Suppressor macrophage (primary cell): Measurements from ENCODE around the gene SNAPC1.

Source experiments
- DNase-seq, 4 experiments: peaks; one replicate each; pipeline ENCODE4 v3.0.0-alpha.2; 2020 to 2022

Gene SNAPC1

DNA sequence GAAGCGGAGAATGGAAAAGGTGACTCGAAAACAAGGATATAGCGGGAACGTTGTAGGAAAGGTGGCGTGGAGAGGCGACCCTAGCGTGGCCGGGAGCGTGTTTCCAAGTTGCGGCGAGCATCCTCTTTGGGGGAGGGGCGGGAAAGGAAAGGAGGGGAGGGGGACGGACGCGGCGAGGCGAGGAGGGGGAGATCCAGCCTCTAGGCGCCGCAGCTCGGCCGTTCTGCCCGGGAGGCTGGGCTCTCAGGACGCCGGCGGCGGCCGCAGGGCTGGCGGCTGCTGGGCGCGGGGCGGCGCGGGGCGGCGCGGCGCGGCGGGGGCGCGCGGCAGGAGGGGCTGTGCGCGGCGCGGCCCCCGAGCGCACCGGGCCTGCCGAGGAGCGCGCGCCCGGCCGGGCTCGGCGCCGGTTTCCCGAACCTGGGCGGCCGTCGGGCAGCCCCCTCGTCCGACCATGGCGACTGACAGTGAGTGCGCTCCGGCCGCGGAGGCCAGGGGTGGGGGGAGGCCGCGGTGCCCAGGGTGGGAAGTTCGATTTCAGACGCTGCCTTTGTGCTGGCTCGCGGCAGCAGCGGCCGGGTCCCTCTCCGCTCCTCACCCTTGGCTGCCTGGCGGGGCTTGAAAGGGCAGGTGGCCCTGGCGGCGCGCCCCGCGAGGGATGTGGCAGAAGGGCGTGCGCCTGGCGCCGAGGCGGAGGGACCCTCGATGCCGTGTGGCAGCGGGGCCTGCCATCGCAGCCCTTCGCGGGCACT, 50.3 kb downstream of the SNAPC1 start, which contains the start of gene SYT16:
Gene SYT16 (plus strand): TSS at position 357 of the 749 bp plus-strand sequence.
- peak in 2 of 4 experiments; percentile 1 to 3 for DNase-seq

DNA sequence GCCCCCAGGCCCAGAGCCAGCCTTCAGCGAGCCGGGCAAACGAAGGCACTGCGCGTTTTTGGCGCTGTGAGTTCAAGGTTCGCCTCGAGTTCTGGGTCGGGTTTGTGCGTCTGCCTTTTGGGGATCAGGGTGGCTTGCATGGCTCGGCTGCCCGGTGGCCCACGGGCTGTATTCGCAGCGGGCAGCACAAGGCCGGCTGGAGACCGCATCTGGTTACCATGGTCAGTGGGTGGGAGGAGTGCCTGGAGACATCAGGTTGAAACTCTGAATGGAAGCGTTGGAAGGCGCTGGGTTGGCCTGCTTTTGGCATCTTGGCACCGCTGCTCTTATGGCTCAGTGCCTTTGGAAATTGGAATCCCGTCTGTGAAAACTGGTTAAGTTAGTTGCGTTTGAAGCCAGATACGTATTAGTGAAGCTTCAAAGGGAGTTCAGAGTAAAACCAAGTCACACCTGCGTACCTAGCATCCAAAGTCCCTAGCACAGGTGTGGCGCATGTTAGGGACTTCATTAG, 50.9 kb downstream of the SNAPC1 start:
- peak in 1 of 4 experiments; percentile 3 for DNase-seq

DNA sequence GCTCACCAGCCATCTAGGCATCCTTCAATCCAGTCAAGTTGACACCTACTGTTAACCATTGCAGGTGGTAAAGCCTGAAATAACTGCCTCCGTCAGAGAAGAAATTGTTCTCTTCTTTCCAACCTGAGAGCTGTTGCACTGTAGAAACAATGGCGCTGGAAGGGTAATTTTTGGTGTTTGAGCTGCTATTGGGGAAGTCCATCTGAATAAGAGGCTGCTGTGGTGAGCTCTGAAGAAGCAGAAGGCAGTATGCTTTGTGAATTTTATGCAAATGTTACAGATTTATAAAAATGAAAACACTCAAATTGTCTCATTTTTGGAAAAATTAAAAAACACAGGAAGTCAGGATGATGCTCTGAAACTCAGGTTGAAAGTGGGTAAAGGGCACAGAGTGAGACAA, 60.2 kb downstream of the SNAPC1 start:
- DNase-seq: no peak

DNA sequence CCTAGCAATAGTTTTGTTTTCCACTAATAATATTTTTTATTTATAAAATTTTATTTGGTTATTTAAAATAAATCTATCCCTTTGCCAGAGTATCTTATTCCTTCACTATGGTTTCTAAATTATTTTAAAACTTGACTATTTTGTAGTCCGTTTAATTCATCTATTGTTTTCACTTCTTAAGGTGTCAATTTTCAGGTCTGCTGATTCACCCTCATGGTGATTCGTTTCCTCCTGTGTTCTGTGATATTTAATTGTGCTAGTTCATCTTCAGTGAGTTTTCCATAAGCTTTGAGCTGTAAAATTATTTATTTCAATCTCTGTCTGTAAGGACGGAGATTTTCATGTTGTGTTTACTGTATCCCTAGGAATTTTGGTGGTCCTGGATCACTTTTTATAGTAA, 70.6 kb downstream of the SNAPC1 start:
- no peak for DNase-seq

DNA sequence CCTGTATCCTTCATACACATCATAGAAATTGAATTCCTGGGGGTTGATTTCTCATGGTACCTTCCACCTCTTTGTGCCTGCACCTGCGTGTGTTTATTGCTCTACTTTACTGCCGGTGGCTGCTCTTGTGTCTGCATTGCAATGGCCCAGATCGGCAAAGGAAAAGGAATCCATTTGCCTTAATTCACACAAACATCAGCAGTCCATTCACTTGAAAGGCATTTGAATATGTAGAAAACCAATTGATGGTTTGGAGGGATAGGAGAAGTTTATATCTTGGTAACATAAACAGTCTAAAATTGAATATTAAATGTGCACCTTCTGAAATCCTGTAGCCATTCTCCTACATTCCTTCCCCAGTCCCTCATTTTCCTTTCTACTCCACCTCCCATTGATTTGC, 74.0 kb downstream of the SNAPC1 start:
- no peak for DNase-seq

DNA sequence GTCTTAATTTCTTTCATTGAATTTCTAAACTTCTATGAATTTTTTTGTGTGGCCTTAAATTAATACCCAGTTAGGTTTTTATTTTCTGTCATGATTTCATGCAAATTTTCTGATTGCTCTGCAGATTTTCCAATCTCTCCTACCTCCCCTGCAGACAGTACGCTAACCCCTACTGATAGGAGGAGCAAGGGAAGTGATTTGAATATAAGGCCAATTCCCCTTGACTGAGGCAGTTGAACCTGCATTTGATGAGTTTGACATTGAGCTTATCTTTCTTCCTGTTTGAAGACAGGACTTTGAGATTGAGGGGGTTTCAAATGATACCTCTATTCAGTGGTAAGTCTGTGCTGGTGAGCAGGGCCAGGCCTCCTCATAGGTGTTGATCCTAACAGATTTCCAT, 74.6 kb downstream of the SNAPC1 start:
- DNase-seq: no peak

DNA sequence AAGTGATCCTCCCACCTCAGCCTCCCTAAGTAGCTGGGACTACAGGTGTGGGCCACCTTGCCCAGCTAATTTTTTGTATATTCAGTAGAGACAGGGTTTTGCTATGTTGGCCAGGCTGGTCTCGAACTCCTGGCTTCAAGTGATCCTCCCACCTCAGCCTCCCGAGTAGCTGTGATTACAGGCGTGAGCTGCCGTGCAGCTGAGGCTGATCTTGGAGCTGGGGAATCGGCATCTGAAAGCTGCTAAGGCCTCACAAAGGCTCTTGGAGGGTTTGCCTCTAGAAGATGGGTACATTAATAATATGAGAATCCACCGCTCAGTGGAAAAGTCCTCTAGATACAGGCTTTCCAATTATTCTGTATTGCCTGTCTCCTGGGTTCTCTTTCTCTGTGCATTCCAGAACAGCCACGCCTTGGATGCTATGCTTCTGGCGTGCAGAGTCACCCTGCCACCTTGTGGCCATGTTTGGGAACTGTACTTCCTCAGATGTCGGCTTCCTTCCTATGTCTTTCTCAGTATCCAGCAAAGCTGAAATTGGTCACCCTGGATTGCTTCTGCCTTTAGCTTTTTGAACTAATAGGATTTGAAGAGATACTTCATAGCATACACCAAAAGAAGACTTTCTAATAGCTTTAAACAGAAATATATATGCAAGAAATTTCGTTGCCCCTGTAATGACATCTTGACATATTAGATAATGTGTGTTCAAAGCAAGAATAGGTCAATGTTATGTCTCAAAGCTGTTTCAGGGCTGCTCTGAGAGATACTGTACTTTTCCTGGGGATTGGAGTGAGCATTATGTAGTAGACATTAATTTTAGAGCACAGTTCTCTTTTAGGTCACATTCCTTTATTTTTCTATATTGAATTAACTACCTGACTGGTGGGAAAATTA, 75.4 kb downstream of the SNAPC1 start:
- DNase-seq: peak; percentile 86 to 92 (median 91)

DNA sequence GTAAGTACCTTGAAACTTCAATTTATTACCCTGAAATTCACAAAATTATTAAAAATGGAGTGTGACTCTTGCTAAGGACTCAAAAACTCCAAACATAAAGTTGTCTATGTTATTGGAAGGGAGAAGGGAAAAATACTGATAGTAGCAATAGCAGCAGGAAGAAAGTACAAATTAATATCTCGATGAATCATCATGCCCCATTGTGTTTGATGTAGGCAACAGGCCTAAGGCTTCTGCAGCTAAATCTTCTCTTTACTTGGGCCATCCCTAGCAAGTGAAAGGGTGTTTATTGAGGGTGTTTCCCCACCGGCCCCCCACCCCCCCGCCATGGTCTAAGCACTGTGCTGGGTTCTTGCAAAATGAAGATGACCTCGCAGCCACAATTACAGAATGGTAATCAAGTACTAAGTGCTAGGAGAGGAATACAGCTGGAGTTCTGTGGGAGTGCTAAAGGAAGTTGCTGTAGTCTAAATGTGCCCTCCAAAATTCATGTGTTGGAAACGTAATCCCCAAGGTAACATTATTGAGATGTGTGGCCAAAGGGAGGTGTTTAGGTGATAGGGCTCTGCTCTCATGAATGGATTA, 76.5 kb downstream of the SNAPC1 start:
- DNase-seq: no peak

DNA sequence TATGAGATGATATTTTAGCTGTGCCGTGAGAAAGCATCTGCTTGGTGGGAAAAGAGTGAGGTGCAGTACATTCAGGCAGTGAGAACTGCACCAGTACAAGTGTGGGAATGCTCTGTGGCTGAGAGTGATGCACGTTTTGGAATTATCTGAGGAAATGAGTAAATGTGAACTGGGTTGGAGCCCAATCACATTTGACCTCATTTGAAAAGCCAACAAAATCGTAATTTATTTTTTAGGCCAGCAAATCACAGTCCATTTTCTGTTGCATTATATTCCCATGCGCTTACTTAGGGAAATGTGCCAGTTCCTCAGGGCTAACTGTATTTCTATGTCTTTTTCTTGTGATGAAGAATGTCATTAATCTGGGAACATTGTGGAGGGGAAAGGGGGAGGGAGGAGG, 77.3 kb downstream of the SNAPC1 start:
- no peak for DNase-seq

DNA sequence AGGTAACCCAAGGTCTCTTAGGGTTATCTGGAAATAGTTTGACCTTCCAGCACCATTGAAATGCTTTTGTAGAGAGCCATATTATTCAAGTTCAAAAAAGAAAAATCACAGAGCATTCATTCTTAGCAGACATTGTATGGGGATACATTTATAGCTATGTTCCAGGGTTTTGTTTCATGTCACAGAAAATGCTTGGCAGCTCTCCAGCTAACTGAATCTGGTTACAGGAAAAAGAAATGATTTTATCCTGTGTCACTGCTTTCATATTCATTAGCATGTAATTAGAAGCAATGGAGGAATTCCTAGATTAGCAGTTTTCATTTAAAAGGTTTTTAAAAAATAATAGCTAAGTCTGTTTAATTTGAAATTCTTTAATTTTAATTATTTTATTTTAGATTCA, 78.9 kb downstream of the SNAPC1 start:
- DNase-seq: peak in 1 of 4 experiments; percentile 2
